ENCODE data around the gene ASB1.

Gene ASB1

GRCh38 chr2:238484522-238485452, 58.1 kb downstream of the ASB1 start:
- H3K27ac ChIP-seq = no peak overlapping the region
- no peak overlapping the region for H3K4me3 ChIP-seq

GRCh38 chr2:238486123-238486848, 59.6 kb downstream of the ASB1 start:
- H3K27ac ChIP-seq = no peak overlapping the region
- H3K4me3 ChIP-seq = no peak overlapping the region

GRCh38 chr2:238487134-238487533, 60.4 kb downstream of the ASB1 start:
- H3K27ac ChIP-seq = no peak overlapping the region

GRCh38 chr2:238487652-238488346, 61.1 kb downstream of the ASB1 start:
- Histone ChIP-seq H3K27ac (no peak overlapping the region), H3K4me3 (no peak overlapping the region)

More at GRCh38 chr2:238487134-238487533, 60.4 kb downstream of the ASB1 start:
- no peak overlapping the region for H3K4me3 ChIP-seq

- H3K27ac ChIP-seq = no peak overlapping the region
- no peak overlapping the region for H3K4me3 ChIP-seq
These were observed 61.7 kb downstream of the ASB1 start for GRCh38 chr2:238488347-238488826.

GRCh38 chr2:238489431-238489830, 62.7 kb downstream of the ASB1 start:
- H3K27ac ChIP-seq = no peak overlapping the region
- no peak overlapping the region for H3K4me3 ChIP-seq

GRCh38 chr2:238489896-238490295, 63.2 kb downstream of the ASB1 start:
- no peak overlapping the region for H3K27ac ChIP-seq
- H3K4me3 ChIP-seq = no peak overlapping the region

GRCh38 chr2:238492840-238493239, 66.1 kb downstream of the ASB1 start:
- Histone ChIP-seq H3K27ac (peak overlapping the region in 1 of 21 experiments; percentile 31), H3K4me3 (no peak overlapping the region)

- Histone ChIP-seq H3K27ac (no peak overlapping the region), H3K4me3 (no peak overlapping the region)
These were observed 66.7 kb downstream of the ASB1 start for GRCh38 chr2:238493411-238493810.

- Histone ChIP-seq H3K4me3 (no peak overlapping the region), H3K27ac (no peak overlapping the region)
These were observed 67.3 kb downstream of the ASB1 start for GRCh38 chr2:238493880-238494572.

GRCh38 chr2:238494573-238494961, 67.8 kb downstream of the ASB1 start:
- Histone ChIP-seq H3K4me3 (no peak overlapping the region), H3K27ac (no peak overlapping the region)

GRCh38 chr2:238495422-238495821, 68.7 kb downstream of the ASB1 start:
- H3K4me3 ChIP-seq = no peak overlapping the region
- H3K27ac ChIP-seq = no peak overlapping the region

GRCh38 chr2:238496756-238497609, 70.3 kb downstream of the ASB1 start:
- no peak overlapping the region for H3K4me3 ChIP-seq

GRCh38 chr2:238497610-238498005, 70.9 kb downstream of the ASB1 start:
- no peak overlapping the region for H3K4me3 ChIP-seq
- no peak overlapping the region for H3K27ac ChIP-seq

More at GRCh38 chr2:238496756-238497609, 70.3 kb downstream of the ASB1 start:
- no peak overlapping the region for H3K27ac ChIP-seq

- H3K27ac ChIP-seq = no peak overlapping the region
- no peak overlapping the region for H3K4me3 ChIP-seq
These were observed 71.5 kb downstream of the ASB1 start for GRCh38 chr2:238498188-238498587.

- H3K27ac ChIP-seq = no peak overlapping the region
These were observed 72.1 kb downstream of the ASB1 start for GRCh38 chr2:238498691-238499295.

GRCh38 chr2:238499731-238500580, 73.2 kb downstream of the ASB1 start:
- Histone ChIP-seq H3K4me3 (no peak overlapping the region), H3K27ac (no peak overlapping the region)

More at GRCh38 chr2:238498691-238499295, 72.1 kb downstream of the ASB1 start:
- H3K4me3 ChIP-seq = no peak overlapping the region
